Measurements from ENCODE around the gene RHOBTB3.
"Not testable (repeated sequence)": the region's sequence is repeated elsewhere in the genome, so short reads cannot be mapped to it uniquely, and the experiment has no call there.

RHOBTB3 gene

DNA sequence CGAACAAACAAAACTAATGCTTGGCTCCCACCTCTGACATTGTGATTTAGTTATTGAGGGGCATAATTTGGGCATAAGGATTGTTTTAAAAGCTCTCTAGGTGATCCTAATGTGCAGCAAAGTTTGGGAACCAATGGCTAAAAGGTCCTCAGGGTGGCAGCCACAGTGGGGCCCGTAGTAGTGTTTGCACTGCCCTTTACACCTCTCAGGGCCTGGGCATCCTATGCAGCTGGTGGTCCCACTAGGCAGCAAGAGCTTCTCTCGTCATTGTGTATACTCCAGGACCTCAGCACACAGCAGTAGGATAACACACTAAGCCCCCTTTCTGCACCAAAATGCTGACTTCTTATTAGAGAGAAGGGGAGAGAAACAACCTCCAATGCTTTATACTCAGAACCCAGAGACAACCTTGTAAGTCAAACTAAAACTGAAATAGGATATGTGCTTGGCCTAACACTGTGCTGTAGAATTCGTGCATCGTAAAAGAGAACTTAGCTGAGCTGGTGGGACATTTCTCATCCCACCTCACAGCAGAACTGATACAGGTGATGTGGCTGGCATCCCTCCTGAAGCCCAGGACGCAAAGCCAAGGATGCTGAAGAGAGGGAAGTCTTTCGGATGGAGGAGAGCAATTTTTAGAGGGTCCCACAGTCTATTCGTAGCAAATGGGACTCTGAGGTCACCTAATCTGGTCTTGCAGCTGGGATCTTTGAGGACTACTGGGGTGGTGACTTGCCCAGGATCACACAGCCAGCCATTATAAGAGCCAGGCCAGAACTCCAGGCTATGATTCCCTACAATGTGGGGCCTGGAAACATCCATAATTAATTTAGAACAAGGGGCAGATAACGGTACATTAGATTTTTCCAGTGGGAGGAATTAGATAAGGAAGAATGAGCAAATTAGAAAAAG lies 90.2 kb downstream of the RHOBTB3 start:
- DNase-seq (ENCODE audit: low read depth) = no peak

- peak; percentile 17 for DNase-seq (ENCODE audit: low read depth)
These were observed 91.0 kb downstream of the RHOBTB3 start for GRCh38 chr5:95822043-95822541.

- DNase-seq (ENCODE audit: low read depth) = peak; percentile 89
These were observed 91.5 kb downstream of the RHOBTB3 start, which contains the start of gene GLRX for GRCh38 chr5:95822542-95823181. GLRX (minus strand) TSS chr5:95822726; CDS start chr5:95822662, 64 bp downstream.

DNA sequence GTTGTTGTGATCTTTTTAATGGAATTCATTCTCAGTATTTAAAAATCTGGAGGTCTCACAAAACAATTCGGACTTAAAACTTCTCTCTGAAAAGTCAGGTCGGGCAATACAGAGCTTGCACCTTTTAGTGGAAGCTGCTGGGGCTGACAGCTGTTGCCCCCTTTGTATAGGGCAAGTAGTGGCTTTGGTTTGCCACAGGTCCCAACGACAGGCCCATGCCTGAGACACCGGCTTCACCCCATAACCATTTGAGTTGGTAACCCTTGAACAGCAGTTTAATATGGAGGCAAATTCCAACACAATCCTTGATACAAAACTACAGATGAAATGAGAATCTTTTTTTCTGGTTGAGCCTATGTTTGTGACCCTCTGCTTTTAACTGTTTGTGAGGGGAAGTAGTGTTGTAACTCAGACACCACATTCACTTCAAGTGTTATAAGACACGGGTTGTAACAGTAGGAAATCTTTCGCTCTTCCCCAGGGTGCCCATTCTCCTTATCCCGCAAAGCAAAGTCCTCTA lies 92.1 kb downstream of the RHOBTB3 start:
- no peak for DNase-seq (ENCODE audit: low read depth)

GRCh38 chr5:95823738-95824609 lies 92.8 kb downstream of the RHOBTB3 start:
- peak; percentile 90 for DNase-seq (ENCODE audit: low read depth)

GRCh38 chr5:95824747-95825146 lies 93.6 kb downstream of the RHOBTB3 start:
- no peak for DNase-seq (ENCODE audit: low read depth)

- no peak for DNase-seq (ENCODE audit: low read depth)
These were observed 94.4 kb downstream of the RHOBTB3 start for GRCh38 chr5:95825495-95825894.

GRCh38 chr5:95826949-95827891 lies 96.1 kb downstream of the RHOBTB3 start:
- DNase-seq (ENCODE audit: low read depth) = no peak

GRCh38 chr5:95827892-95828246 lies 96.7 kb downstream of the RHOBTB3 start:
- DNase-seq (ENCODE audit: low read depth) = no peak

GRCh38 chr5:95830226-95830625 lies 99.1 kb downstream of the RHOBTB3 start:
- no peak for DNase-seq (ENCODE audit: low read depth)

- no peak for DNase-seq (ENCODE audit: low read depth)
These were observed 101.5 kb downstream of the RHOBTB3 start for GRCh38 chr5:95832664-95833063.

GRCh38 chr5:95835682-95836385 lies 104.7 kb downstream of the RHOBTB3 start:
- no peak for DNase-seq (ENCODE audit: low read depth)

DNA sequence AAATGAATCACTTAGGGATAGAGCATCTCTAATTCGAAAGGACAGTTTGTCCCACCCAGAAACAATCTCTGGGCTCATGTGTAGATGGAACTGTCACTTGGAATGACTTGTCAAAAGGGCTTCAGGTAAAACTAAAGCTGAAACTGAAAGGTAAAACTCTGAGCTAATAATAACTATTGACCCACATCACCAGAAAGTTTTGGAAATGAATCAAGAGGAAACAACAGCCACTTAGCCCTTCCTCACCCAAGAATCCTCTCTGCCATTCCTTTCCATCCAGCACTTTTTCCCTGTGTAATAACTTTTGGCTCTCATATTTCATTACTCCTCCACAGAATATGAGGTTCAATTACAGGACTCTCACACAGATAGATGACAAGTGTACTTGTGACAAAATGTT lies 105.4 kb downstream of the RHOBTB3 start:
- DNase-seq (ENCODE audit: low read depth) = no peak

DNA sequence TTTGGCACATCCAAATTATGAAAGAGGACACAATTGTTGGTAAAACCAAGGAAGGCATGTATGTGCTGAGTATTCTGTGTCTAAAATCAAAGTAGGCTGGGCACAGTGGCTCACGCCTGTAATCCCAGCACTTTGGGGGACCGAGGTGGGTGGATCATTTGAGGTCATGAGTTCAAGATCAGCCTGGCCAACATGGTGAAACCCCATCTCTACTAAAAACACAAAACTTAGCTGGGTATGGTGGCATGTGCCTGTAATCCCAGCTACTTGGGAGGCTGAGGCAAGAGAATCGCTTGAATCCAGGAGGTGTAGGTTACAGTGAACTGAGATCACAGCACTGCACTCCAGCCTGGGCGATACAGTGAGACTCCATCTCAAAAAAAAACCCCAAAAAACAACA lies 105.8 kb downstream of the RHOBTB3 start:
- not testable (repeated sequence) for DNase-seq (ENCODE audit: low read depth)

- no peak for DNase-seq (ENCODE audit: low read depth)
These were observed 106.4 kb downstream of the RHOBTB3 start for GRCh38 chr5:95837492-95837891.

- no peak for DNase-seq (ENCODE audit: low read depth)
These were observed 106.9 kb downstream of the RHOBTB3 start for GRCh38 chr5:95838001-95838520.

DNA sequence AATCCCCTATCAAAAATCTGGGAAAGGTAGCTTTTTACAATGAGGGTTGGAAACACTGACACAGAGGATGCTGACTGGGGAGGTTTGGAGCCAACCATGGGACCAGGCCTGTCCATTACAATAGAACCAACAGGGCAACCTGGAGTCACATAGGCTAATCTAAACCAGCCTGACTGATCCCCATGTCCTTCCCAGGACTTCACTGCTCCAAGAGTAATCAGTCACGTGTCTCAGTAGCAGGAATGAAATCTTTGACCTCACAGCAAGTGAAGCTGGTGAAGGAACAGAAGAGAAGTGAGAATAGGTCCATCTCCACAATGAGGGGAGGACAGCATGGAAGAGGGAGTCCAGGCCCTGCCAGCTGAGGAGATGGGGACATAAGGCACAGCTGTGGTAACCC lies 107.4 kb downstream of the RHOBTB3 start:
- no peak for DNase-seq (ENCODE audit: low read depth)

DNA sequence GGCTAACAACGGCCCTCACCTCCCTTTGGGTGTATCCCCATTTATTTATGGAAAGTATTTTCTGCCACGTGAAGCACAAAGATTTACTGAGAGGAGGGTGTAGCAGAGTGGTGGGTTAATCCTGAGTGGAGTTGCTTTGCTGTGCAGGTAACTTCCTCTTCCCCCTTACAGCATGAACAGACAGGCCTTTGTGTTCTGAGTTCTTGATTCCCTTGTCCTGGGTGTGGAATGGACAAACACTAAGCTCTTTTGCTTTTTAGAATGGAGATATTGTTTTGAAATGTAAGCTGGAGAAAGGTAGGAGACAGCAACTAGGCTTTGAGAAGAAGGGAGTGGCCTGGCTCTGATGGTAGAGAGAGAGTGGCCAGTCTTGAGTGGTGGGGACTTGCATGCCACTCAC lies 108.5 kb downstream of the RHOBTB3 start:
- no peak for DNase-seq (ENCODE audit: low read depth)

DNA sequence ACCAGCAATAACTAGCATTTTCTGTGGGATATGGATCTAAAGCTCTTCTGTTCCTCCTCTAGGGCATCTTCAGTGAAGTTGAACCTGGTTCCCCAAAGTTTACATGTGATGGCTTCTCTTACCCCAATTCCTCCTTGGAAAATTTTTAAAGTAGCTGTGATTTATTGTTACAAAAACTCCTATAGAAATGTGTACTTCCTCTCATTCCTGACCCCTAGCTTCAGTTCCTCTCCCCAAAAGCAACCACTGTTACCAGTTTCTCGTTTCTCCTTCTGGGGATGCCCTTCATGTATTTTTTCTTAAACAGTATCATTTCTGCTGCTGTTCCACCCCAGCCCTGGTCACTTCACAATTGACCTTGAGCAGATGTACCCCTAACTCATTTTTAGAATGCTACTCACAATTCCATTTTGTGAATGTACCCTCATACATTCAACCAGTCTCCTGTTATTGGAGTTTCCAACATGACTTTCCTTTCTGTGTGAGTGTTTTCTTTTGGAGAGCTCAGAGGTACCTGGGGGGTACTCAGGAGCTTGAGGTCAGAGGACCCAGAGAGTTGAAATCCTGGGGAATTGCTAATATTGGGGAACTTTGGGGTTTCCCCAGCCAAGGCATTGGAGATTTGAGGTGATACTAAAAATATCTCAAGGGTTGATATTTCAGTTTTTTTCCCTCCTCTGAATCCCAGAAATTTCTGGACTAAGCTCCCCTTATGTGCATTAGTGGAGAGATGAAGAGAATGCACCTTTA lies 110.0 kb downstream of the RHOBTB3 start:
- DNase-seq (ENCODE audit: low read depth) = no peak
